ENCODE results near the gene ABHD16A. TPM values are rescaled to one million over a fixed set of nuclear protein-coding genes. Genes with fewer than 3 reads are reported as not detected.

The ABHD16A gene
- total RNA-seq, 2 experiments from 2014 or later = 28.6 to 32.7 TPM

DNA sequence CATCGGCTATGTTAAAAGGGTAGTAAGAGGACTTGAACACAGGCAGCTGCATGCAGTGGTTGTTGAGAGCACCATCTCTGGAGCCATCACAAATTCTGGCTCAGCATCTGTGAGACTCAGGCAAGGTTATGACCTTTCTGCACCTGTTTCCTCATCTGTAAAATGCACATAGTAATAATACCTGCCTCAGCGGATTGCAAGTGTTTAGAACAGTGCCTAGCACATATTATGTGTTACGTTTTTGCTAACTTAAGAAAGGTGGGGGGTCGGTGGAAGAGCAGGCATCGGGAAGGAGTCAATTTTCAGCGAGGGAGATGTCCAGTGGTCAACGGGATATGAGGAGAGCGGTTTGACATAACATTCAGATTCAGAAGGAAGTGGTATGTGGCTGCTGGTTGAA lies 25.2 kb downstream of the ABHD16A start:
- no peak for TF ChIP-seq EZH2phosphoT487 (IDR thresholded peaks at IDR 0.05; ENCODE audit: borderline replicate concordance, low read depth, low read length)
- TF ChIP-seq, protein P1, sequence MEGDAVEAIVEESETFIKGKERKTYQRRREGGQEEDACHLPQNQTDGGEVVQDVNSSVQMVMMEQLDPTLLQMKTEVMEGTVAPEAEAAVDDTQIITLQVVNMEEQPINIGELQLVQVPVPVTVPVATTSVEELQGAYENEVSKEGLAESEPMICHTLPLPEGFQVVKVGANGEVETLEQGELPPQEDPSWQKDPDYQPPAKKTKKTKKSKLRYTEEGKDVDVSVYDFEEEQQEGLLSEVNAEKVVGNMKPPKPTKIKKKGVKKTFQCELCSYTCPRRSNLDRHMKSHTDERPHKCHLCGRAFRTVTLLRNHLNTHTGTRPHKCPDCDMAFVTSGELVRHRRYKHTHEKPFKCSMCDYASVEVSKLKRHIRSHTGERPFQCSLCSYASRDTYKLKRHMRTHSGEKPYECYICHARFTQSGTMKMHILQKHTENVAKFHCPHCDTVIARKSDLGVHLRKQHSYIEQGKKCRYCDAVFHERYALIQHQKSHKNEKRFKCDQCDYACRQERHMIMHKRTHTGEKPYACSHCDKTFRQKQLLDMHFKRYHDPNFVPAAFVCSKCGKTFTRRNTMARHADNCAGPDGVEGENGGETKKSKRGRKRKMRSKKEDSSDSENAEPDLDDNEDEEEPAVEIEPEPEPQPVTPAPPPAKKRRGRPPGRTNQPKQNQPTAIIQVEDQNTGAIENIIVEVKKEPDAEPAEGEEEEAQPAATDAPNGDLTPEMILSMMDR (conservative IDR thresholded peaks at IDR 0.05; ENCODE audit: low read length) = no peak
- no peaks in the 10 kb centered on the region for H3K9me2 ChIP-seq (ENCODE audit: insufficient read depth, low read length)
- H3K36me3 ChIP-seq (ENCODE audit: insufficient read depth, low read length) = peaks cover 16% of the 10 kb centered on the region; the same call in 1 of the 2 replicates
- ChIA-PET POLR2A (interaction anchor here (0.5 kb wide), 1 partner anchor 294 kb away, joined by 3 read pairs; the partner anchor contains the start of gene DXO), CTCF (ENCODE audit: unreplicated experiment) (interaction anchor here (0.6 kb wide), 1 partner anchor 61 kb away, joined by 3 read pairs; no protein-coding TSS in a partner anchor)
- no peak overlapping the region for H3K4me2 ChIP-seq (ENCODE audit: low read length)
- no peak overlapping the region for H3K4me3 ChIP-seq (ENCODE audit: low read depth, low read length, poor library complexity, severe bottlenecking)
- H3K9me3 ChIP-seq (ENCODE audit: low read length) = no peaks in the 10 kb centered on the region
- no TSS peak for BruUV-seq (replicated peaks)
- DNase-seq (ENCODE audit: low spot score) = no peak
- H3K79me2 ChIP-seq (ENCODE audit: insufficient read depth, low read depth, low read length) = no peaks in the 10 kb centered on the region
- H3K27ac ChIP-seq (ENCODE audit: low read depth, low read length, poor library complexity, severe bottlenecking) = no peak overlapping the region
- peaks cover 30% of the 10 kb centered on the region for H3K4me1 ChIP-seq (ENCODE audit: insufficient read depth, low read length, poor library complexity, severe bottlenecking)
- H2AFZ ChIP-seq (ENCODE audit: low read length) = no peak overlapping the region
- no peaks in the 10 kb centered on the region for H4K20me1 ChIP-seq (ENCODE audit: insufficient read depth, low read length)
- intact Hi-C loops (cut with micrococcal nuclease; ENCODE audit: unreplicated experiment) = no loop called here

DNA sequence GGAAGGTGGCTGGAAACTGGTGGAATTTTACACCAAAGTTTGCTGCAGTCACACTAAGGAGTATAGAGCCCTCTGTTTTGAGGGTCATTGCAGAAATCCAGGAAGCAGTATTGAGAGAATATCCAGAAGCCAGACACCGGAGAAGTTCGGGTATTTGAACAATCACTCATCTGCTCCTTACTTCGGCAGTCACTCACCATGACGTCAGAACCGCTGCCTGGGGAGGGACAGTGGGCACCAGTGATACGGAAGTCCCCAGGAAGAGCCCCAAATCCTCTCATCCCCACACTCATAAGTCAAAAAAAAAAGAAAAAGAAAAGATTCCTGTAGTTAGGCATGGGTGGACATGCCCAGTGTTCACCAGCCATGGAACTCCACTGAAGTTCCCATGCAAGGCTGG lies 26.2 kb downstream of the ABHD16A start:
- Histone ChIP-seq H2AFZ (ENCODE audit: low read length) (no peak overlapping the region), H3K36me3 (ENCODE audit: insufficient read depth, low read length) (peaks cover 26% of the 10 kb centered on the region), H4K20me1 (ENCODE audit: insufficient read depth, low read length) (no peaks in the 10 kb centered on the region), H3K4me2 (ENCODE audit: low read length) (no peak overlapping the region), H3K27ac (ENCODE audit: low read depth, low read length, poor library complexity, severe bottlenecking) (no peak overlapping the region), H3K79me2 (ENCODE audit: insufficient read depth, low read depth, low read length) (no peaks in the 10 kb centered on the region), H3K4me1 (ENCODE audit: insufficient read depth, low read length, poor library complexity, severe bottlenecking) (peaks cover 30% of the 10 kb centered on the region), H3K9me2 (ENCODE audit: insufficient read depth, low read length) (no peaks in the 10 kb centered on the region), H3K9me3 (ENCODE audit: low read length) (no peaks in the 10 kb centered on the region), H3K4me3 (ENCODE audit: low read depth, low read length, poor library complexity, severe bottlenecking) (no peak overlapping the region)
- CTCF ChIA-PET (ENCODE audit: unreplicated experiment) = no interaction called here
- intact Hi-C loops (cut with micrococcal nuclease; ENCODE audit: unreplicated experiment) = no loop called here
- DNase-seq (ENCODE audit: low spot score) = no peak
- TF ChIP-seq, protein P1 (conservative IDR thresholded peaks at IDR 0.05; ENCODE audit: low read length) = no peak
- no peak for TF ChIP-seq EZH2phosphoT487 (IDR thresholded peaks at IDR 0.05; ENCODE audit: borderline replicate concordance, low read depth, low read length)
- BruUV-seq (replicated peaks) = no TSS peak
- POLR2A ChIA-PET = interaction anchor here (0.6 to 0.7 kb wide), 2 partner anchors 24 to 207 kb away, joined by 3 to 4 read pairs; no protein-coding TSS in a partner anchor

DNA sequence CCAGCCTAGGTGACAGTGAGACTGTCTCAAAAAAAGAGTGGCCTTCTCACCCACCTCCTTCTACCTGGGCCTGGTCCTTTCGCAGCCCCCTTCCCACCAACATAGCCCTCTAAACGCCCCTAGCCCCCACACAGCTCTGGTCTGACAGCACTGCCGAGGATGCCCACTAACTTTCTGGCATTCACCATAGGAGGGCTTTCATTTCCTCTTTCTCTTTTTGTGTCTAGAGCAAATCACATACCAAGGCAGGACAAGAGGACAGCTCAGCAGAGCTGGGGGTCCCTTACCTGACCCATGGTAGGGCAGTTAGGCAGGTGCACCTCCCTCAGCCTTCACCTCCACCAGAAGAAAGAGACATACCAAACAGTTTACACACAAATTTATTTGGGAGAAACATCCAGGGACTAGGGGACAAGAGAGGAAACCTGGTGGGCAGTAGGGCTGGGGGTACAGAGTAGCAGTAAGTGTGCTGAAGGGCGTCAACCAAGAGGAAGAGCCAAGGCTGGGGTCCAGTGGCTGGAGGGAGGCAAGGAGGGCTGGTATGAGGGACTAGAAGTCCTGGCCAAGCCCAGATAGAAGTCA lies 26.7 kb downstream of the ABHD16A start:
- CTCF ChIA-PET (ENCODE audit: unreplicated experiment) = no interaction called here
- peak; percentile 36 for DNase-seq (ENCODE audit: low spot score)
- H3K4me3 ChIP-seq (ENCODE audit: low read depth, low read length, poor library complexity, severe bottlenecking) = no peak overlapping the region
- H2AFZ ChIP-seq (ENCODE audit: low read length) = no peak overlapping the region
- no peaks in the 10 kb centered on the region for H3K9me3 ChIP-seq (ENCODE audit: low read length)
- H3K9me2 ChIP-seq (ENCODE audit: insufficient read depth, low read length) = no peaks in the 10 kb centered on the region
- H3K79me2 ChIP-seq (ENCODE audit: insufficient read depth, low read depth, low read length) = no peaks in the 10 kb centered on the region
- H3K4me2 ChIP-seq (ENCODE audit: low read length) = no peak overlapping the region
- peaks cover 31% of the 10 kb centered on the region for H3K36me3 ChIP-seq (ENCODE audit: insufficient read depth, low read length)
- BruUV-seq (replicated peaks) = no TSS peak
- peaks cover 28% of the 10 kb centered on the region for H3K4me1 ChIP-seq (ENCODE audit: insufficient read depth, low read length, poor library complexity, severe bottlenecking)
- H4K20me1 ChIP-seq (ENCODE audit: insufficient read depth, low read length) = no peaks in the 10 kb centered on the region
- POLR2A ChIA-PET = no interaction called here
- no peak overlapping the region for H3K27ac ChIP-seq (ENCODE audit: low read depth, low read length, poor library complexity, severe bottlenecking)
- intact Hi-C loops (cut with micrococcal nuclease; ENCODE audit: unreplicated experiment) = no loop called here
- TF ChIP-seq, protein P1 (conservative IDR thresholded peaks at IDR 0.05; ENCODE audit: low read length) = no peak
- TF ChIP-seq EZH2phosphoT487 (IDR thresholded peaks at IDR 0.05; ENCODE audit: borderline replicate concordance, low read depth, low read length) = no peak

Data from OCI-LY7 (cell line).